GM19468 (cell line): ENCODE data around the gene CYP4F22.
"Not testable (repeated sequence)": the region's sequence is repeated elsewhere in the genome, so short reads cannot be mapped to it uniquely, and the experiment has no call there.

Source experiments
- ATAC-seq: cut with Tn5 transposase; IDR thresholded peaks from one replicate; pipeline ENCODE4 v1.9.1; 2021; ENCODE audit warnings: mild to moderate bottlenecking, moderate library complexity, moderate number of reproducible peaks; ENCODE audit not compliant: unreplicated experiment; ENCODE audit errors: extremely low read depth

CYP4F22 gene

GRCh38 chr19:15532779-15533521, 24.6 kb downstream of the CYP4F22 start:
- no peak for ATAC-seq

GRCh38 chr19:15533522-15533830, 25.2 kb downstream of the CYP4F22 start:
- not testable (repeated sequence) for ATAC-seq

- no peak for ATAC-seq
Measured at GRCh38 chr19:15534957-15535864, 26.9 kb downstream of the CYP4F22 start.

- no peak for ATAC-seq
Measured at GRCh38 chr19:15536350-15536749, 28.0 kb downstream of the CYP4F22 start.

- no peak for ATAC-seq
Measured at GRCh38 chr19:15538774-15539173, 30.4 kb downstream of the CYP4F22 start.

GRCh38 chr19:15539638-15540037, 31.3 kb downstream of the CYP4F22 start:
- ATAC-seq, result no peak

GRCh38 chr19:15540435-15540834, 32.1 kb downstream of the CYP4F22 start:
- no peak for ATAC-seq

GRCh38 chr19:15544283-15544682, 36.0 kb downstream of the CYP4F22 start:
- no peak for ATAC-seq

- ATAC-seq, result no peak
Measured at GRCh38 chr19:15544970-15545369, 36.6 kb downstream of the CYP4F22 start.

- no peak for ATAC-seq
Measured at GRCh38 chr19:15548648-15549047, 40.3 kb downstream of the CYP4F22 start.

- ATAC-seq, result no peak
Measured at GRCh38 chr19:15549581-15549980, 41.3 kb downstream of the CYP4F22 start.

GRCh38 chr19:15550273-15550672, 41.9 kb downstream of the CYP4F22 start:
- ATAC-seq, result no peak

GRCh38 chr19:15550929-15551292, 42.6 kb downstream of the CYP4F22 start:
- no peak for ATAC-seq

- no peak for ATAC-seq
Measured at GRCh38 chr19:15551293-15552004, 43.1 kb downstream of the CYP4F22 start.

- ATAC-seq, result no peak
Measured at GRCh38 chr19:15555021-15555420, 46.7 kb downstream of the CYP4F22 start.

GRCh38 chr19:15555759-15556633, 47.7 kb downstream of the CYP4F22 start:
- no peak for ATAC-seq

GRCh38 chr19:15556634-15557181, 48.4 kb downstream of the CYP4F22 start:
- ATAC-seq, result no peak

- no peak for ATAC-seq
Measured at GRCh38 chr19:15557223-15557622, 48.9 kb downstream of the CYP4F22 start.

- no peak for ATAC-seq
Measured at GRCh38 chr19:15562145-15562544, 53.8 kb downstream of the CYP4F22 start.

GRCh38 chr19:15562861-15563260, 54.5 kb downstream of the CYP4F22 start:
- no peak for ATAC-seq
